Stimulated activated CD8-positive, alpha-beta memory T cell treated with anti-CD3 and anti-CD28 coated beads, Interleukin-15, amount 100 ng/mL, for 4 hours (primary cell): Measurements from ENCODE around the gene SLC10A3.

Experiments
- DNase-seq, 2 donors: peaks; one replicate each; pipeline ENCODE4 v3.0.0-alpha.2; 2020; ENCODE audit warnings: low read depth in 2 of 2

Gene SLC10A3, protein sequence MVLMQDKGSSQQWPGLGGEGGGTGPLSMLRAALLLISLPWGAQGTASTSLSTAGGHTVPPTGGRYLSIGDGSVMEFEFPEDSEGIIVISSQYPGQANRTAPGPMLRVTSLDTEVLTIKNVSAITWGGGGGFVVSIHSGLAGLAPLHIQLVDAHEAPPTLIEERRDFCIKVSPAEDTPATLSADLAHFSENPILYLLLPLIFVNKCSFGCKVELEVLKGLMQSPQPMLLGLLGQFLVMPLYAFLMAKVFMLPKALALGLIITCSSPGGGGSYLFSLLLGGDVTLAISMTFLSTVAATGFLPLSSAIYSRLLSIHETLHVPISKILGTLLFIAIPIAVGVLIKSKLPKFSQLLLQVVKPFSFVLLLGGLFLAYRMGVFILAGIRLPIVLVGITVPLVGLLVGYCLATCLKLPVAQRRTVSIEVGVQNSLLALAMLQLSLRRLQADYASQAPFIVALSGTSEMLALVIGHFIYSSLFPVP

DNA sequence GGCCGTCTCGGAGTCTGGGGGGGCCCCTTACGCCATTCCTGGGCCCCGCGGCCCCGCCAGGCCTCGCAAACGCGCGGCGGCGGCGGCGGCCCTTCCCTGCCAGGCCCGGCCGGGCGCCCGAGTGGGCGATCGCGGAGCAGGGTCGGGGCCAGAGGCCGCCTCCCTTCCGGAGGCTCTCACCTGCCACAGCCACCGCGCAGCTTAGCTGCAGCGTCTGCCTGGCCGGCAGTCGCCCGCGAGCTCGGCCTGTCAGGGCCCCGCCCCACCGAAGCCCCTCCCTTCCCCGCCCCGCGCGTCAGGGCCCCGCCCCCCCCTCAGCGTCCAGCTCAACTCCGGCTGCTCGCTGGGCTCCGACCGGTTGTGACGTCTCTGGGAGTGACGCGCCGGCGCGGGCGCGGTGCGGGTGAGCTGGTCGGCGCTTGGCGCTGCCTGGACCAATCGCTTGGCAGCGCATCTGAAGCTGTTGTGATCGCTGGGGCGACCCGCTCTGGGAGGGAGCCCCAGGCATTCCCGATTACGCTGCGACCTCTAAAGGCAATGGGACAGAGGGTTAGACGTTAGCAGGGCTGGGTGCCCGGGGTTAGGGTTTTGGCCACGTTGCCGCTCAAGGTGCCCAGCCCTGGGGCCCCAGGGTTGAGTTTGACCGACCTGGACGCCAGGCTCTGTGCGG is at the start of gene SLC10A3:
Gene SLC10A3 (minus strand): TSS at position 216 of the 670 bp plus-strand sequence. CDS start 1,689 bp downstream, outside the sequence.
- peak; percentile 75 to 76 for DNase-seq

DNA sequence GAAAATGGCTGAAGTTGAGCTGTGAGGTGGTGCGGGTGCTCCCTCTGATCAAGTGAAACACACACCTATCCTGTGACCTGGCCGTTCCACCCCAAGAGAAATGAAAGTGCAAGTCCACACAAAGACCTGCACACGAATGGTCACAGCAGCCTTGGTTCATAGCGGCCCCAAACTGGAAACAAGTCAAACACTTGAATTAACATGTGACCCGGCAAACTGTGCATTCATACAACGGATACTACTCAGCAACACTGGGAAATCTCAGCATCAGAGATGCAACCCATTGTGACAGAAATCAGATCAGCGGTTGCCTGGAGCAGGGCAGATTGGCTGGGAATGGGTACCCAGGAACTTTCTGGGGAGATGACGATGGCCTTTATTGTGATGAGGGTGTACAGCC is 48.6 kb upstream of the SLC10A3 start:
- no peak for DNase-seq

DNA sequence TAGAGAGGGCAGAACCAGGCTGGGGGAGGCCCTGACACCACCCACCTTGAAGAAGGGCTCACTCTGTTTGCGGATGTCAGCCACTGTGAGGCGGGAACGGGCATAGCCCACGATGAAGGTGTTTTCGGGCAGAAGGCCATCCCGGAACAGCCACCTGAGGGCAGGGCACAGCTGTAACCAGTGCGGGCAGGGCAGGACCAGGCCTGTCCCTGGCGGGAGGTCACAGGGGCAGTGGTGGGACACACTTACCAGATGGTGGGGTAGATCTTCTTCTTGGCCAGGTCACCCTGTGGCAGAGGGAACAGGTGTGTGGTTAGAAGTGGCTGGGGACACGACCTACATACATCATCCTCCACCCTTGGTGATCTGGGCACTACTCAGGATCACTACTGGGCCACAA is 45.5 kb upstream of the SLC10A3 start:
- DNase-seq = no peak

DNA sequence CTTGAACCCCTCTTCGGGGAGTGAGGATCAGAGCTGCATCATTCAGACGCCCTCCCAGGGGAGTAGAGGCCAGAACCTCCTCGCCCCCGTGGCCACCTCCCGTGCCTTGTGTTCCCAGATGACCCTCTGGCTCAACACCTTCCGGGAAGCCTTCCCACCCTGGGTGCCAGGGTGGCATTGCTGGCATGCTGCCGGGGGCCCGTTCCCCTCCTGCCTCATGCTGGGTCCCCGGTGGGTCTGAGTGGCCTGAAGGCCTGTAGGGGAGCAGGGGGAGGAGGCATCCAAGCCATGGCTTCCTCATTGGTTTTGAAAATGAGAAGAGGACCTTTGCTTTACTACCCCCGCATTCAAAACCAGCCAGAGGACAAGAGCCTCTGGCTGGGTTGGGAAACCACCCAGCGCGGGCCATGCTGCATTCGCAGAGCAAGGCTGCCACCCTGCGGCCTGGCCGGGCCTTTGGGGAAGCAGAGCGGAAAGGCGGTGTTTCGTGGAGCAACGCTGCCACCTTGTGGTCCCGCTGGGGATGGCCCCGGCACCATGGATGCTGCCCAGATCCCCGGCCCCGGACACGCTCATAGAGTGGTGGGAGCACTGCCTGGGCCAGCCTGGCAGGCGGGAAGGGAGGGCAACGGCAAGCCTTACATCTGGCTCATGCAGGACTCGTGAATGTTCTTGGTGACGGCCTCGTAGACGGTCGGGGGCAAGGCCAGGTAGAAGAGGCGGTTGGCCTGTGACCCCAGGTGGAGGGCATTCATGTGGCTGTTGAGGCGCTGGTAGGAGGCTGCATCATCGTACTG is 44.3 kb upstream of the SLC10A3 start:
- peak; percentile 70 to 71 for DNase-seq

DNA sequence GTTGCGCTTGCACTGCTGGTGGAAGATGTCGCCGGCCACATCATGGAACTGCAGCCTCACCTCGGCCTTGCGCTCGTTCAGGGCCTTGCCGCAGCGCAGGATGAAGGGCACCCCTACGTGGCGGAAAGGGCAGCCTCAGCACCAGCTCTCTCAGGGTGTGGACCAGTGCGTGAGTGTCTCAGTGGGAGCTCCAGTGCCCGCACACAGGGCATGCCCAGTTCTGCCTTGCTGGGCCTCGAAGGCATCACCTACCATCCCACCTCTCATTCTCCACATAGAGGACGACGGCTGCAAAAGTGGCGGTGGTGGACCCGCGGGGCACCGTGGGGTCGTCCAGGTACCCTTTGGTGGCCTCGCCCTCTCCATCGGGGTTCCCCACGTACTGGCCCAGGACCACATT is 42.3 kb upstream of the SLC10A3 start:
- no peak for DNase-seq

DNA sequence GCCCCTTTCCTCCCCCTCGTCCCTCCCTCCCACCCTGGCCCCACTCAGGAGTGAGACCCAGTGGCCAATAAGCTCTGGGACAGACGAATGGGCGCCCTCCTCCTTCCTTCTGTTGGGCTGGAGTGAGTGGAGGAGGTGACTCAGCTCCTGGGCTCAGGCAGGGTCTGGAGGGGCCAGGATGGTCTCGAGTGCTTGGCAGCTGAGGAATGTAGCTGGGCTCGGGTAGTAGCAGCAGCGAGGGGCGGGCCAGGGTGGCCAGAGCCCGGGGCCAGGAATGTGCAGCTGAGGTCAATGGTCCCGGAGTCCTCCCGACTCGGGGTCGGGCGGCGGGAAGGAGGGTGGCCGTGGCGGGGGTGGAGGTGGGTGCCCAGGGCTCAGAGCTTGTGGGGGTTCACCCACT is 41.2 kb upstream of the SLC10A3 start:
- no peak for DNase-seq

DNA sequence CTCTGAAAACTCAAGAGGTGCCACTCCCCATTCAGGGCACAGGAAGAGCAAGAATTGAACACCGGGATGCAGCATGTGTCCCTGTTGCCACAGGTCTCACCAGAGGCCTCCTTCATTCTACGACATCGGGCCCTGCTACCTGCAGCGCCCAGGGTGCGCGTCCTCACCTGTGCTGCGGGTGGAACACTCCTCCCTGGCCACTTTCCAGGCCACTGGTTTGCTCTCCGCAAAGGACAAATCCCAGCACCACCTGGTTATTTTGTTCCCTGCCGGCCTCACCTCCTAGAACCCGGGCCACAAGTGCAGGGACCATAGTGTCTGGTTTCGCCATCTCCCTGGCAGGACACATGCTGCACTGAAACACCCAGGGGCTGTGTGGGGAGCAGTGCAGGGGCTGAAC is 39.9 kb upstream of the SLC10A3 start:
- DNase-seq = no peak

DNA sequence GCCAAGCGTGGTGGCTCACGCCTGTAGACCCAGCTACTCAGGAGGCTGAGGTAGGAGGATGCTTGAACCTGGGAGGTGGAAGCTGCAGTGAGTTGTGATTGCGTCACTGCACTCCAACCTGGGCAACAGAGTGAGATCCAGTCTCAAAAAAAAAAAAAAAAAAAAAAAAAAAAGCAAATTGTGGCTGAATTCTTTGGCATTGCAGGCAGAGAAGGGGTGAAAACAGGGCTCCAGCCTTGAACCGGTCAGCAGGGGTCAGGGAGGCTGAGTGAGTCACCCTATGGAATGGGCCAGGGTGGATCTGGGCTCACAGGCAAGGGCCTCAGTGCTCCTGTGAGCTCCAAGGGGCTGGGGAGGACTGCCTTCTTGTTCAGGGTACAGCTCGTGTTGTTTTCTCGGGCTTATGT is 38.8 kb upstream of the SLC10A3 start:
- no peak for DNase-seq

DNA sequence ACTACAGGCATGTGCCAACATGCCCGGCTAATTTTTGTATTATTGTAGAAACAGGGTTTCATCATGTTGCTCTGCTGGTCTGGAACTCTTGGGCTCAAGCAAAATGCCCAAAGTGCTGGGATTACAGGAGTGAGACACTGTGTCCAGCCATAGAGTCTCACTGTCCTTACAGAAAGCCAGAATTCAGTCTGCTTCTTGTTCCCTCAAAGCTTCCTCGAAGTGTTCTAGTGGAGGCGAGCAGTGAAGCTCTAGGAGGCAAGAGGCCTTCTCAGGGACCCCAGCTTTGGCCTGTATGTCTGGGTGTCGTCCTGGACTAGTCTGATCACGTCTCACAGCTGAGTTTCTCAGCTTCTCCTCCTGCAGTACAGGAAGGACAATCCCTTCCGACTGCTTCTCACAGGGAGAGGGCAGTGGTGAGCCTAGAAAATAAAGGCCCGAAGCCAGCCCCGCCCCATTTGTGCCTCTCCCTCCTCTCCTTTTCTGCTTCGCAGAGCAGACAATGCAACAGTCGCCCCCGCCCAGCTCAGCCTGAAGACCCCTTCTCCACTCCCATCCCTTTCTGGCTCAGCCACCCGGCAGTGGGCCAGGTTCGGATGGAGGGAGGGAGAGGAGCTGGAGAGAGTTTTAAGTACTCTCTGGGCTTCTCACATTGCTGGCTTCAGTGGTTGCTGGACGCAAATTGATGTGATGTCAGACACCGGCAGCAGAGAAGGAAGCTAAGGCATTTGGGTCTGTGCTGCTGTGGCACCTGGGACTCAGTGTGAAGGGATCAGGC is 36.7 kb upstream of the SLC10A3 start:
- no peak for DNase-seq

DNA sequence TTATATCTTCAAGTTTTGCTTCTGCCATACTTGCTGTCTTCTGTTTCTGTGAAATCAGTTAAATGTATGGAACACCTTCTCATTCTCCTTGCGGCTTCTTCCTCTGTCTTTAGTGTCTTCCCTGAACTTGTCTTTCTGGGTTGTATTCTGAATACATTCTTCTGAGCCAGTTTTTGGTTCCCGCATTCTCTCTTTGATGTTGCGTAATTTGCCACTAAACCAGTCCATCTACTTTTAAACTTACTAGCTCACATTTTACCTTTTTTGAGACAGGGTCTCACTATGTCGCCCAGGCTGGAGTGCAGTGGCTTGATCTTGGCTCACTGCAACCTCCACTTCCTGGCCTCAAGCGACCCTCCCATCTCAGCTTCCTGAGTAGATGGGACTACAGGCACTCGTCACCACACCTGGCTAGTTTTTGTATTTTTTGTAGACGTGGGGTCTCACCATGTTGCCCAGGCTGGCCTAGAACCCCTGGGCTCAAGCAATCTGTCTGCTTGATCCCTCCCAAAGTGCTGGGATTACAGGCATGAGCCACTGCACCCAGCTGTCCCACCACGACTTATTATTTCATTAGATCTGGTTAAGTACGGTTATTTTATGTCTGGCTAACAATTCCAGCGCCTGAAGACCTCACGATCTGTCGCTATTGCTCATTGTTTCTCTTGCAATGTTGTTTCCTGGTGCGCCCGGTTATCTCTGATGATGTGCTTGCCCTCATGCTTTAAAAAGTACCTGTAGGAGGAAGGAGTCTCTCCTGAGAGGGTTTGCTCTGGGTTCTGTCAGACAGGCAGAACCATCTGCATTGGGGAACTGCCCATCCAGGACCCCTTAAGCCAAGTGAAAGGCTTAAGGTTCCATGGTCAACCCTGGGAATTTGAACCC is 35.4 kb upstream of the SLC10A3 start:
- no peak for DNase-seq

DNA sequence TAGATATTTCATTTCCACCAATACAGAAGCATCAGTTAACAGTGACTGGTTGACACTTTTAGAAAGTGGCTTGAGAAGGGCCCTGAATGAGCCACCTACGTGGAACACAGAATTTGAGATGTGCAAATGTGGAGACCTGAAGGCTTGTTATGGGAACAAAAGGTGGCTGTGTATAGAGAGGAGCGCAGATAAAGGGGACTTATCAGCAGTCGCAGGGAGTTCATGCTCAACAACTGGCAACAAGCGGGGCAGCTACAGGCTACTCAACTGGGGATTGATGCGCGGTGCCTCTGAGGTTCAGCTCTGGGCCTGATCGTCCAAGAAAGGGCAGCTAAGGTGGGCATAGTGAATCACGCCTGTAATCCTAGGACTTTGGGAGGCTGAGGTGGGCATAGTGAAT is 29.0 kb upstream of the SLC10A3 start:
- DNase-seq = no peak

DNA sequence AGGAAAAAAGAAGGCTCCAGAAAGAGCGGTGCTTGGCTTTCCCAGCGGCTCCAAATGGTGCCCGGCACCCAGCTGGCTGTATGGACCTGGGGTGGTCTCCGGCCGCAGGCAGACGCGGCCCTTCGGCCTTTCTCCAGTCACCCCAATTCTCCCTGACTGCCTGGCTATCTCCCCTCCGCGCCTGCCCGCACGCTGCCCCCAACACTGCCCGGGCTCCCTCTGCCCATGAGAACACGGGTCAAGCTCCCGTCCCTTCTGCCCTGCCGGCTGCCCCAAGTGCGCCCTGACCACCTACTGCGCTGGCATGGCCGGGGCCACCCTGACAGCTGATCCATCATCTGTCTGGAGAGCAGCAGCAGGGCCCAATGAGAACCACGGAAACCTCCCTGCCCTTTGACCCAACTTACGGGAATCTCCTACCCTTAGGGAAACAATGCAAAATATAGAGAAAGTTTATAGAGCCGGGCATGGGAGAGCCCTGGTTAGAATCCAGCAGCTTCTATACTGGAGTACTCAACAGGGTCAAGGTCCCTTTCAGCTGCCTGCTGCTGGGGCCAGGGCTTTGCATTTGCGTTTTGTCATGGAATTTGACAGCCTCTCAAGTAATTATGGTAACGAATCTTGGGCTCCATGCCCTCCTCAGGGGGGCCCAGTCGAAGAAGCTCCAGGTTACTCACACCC is 26.8 kb upstream of the SLC10A3 start:
- no peak for DNase-seq

DNA sequence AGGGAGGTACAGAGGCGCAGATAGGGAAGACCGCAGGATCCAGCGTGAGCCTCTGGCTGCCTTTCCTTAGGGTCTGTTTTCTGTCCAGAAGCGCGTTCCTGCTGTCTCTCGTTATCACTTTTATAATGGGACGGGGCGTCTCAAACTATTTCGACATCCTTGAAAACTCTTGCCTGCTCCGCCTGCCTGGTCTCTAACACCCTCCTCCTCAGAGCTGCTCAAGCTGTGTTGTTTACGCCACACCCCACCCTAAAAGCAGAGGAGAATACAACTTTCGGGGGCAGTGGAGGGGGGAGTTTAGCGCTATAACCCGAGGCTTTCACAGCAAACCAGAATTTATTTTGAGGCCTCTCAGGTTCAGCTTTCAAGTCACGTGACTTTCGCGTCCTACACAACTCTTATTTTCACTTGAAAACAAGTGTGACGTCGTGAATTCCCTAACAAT is 26.2 kb upstream of the SLC10A3 start:
- no peak for DNase-seq

DNA sequence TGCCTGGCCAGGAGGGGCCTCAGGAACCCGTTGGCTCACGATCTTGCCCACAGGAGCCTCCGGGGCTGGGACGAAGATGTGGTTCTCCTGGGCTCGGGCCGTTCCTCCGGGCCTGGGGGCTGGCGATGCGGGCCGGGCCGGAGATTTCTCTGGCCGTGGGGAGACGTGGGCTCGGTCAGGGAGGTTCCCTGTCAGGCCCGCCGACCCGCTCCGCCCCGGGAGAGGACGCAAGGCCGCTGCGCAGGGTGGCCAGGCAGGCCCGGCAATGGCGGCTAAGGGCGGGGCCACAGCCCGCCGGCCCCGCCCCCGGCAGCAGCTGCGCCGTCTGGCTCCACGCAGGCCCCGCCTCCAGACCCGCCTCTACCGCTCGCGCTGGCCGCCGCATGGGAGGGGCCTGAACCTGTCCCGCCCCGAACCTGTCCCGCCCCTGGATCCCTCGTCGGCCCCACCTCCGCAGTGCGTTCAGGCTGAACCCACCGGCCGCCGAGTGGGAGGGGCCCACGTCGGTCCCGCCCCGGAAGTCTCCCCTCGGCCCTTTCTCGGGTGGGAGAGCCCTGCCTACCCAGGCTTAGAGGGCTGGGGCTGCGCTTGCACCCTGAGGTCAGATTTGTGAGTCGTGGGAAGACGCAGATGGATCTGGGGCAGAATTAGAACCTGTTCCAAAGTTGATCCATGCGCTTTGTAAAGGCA is 25.7 kb upstream of the SLC10A3 start, which contains the start of gene FAM3A:
Gene FAM3A (minus strand): TSS at position 267 of the 690 bp plus-strand sequence. CDS start 460 bp downstream, outside the sequence.
- DNase-seq = peak; percentile 82 to 85

DNA sequence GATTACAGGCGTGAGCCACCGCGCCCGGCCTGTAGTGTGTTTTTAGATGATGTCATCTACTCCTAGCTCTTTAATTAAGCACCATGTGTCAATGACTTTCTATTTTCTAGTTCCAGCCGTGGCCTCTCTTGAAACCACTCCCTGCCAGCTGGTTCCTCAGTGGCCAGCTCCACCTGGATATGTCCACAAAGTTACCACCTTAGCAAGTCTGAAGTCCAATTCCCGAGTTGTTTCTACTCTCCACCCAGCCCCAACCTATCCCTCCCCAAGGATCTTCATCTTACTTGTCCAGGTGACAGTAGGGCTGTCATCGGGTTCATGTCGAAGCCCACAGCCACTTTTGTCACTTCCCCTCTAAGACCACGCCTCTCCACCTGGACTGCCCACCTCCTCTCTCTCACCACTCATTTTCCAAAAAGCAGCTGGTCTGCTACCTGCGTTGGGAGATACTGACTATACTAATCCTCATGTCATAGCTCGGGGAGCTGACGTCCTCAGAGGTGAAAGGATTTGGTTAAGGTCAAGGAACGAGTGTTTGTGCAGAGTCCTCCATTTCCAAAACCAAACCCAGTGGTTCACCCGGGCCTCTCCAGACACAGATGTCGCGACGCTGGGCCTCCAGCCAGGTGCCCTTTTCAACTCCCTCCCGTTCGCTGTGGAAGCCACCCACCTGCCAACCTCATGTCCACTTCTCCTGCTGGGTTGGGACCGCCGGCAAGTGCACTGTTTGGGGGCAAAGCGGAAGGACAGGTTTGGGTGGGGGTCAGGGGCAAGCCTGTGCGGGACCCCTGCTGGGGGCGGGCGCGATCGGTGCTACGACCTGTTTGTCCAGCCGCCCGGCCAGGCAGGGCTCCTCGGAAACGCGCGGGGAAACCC is 24.9 kb upstream of the SLC10A3 start:
- no peak for DNase-seq

DNA sequence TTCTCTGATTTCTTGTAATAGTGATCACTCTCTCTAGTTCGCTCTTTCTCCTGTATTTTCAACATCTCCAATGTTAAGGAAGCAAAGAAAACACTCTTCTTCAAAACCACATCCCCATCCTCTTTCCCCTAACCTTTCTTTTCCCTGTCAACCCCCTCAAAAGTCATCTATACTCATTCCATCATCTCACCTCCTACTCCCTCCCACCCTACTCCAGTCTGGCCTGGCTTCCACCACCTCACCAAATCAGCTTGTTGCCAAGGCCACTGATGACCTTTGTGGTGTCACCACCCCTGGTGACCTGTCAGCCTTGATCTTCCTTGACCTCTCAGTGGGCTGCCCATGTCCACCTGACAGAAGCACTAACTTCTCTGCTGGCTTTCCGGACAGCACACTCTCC is 23.3 kb upstream of the SLC10A3 start:
- no peak for DNase-seq

DNA sequence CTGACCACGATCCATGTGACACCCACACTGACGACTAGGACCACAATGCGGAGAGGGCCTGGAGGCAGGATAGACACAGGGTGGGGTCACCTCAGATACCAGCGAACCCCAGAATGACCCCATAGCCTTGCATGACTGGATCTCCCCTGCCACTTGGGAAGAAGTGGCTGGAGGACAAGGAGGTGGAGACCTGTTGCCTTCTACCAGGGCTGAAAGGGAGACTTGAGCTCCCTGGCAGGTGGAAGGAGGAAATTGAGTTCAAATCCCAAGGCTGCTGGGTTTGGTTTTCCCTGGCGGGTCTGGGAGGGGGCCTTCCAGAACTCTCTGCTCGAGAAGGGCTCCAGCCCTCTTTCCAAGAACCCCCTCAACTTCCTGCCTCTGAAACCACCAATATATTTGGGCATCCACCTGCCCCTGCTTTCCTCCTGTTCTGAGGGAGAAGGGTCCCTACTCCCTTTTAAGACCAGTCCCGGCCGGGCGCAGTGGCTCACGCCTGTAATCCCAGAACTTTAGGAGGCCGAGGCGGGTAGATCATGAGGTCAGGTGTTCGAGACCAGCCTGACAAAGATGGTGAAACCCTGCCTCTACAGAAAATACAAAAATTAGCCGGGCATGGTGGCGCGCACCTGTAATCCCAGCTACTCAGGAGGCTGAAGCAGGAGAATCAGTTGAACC is 22.6 kb upstream of the SLC10A3 start:
- no peak for DNase-seq

DNA sequence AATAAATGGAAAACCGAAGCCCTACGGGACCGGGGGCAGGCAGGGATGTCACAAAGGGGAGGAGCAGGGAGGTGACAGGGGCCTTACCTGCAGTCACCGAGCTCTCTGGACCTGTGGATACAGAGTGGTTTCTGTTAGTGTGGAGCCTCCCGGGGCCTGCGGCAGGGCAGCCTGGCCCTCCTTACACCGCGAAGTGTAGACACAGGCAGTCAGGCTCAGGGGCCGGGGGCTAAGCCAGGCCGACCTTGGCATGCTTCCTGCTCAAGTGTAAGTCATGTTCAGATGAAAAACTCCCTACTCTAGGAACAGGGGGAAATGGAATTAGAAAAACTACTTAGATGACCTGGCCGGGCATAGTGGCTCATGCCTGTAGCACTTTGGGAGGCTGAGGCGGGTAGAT is 21.3 kb upstream of the SLC10A3 start:
- no peak for DNase-seq
